DOHH2 (cell line): ENCODE data around the gene FZR1.
"Not testable (repeated sequence)": the region's sequence is repeated elsewhere in the genome, so short reads cannot be mapped to it uniquely, and the experiment has no call there.

ENCODE experiments used
- H3F3A ChIP-seq: fragments of 200-600 bp; sonication (generic), shearing (Covaris generic); 2 replicates; pipeline ENCODE4 v1.6.0; 2016; ENCODE audit warnings: antibody characterized with exemption, mild to moderate bottlenecking; ENCODE audit not compliant: control insufficient read depth, insufficient read depth
- H3K27ac ChIP-seq: fragments of 200-600 bp; sonication (generic); 2 replicates; pipeline ENCODE4 v1.5.1; 2014; ENCODE audit warnings: low read depth, mild to moderate bottlenecking, low read length, moderate library complexity
- H3K27me3 ChIP-seq: fragments of 200-600 bp; sonication (generic); 2 replicates; pipeline ENCODE4 v1.6.1; 2014; ENCODE audit warnings: mild to moderate bottlenecking, low read length, mixed read lengths; ENCODE audit not compliant: control insufficient read depth
- H3K36me3 ChIP-seq: fragments of 200-600 bp; sonication (generic); 2 replicates; pipeline ENCODE4 v1.6.1; 2014; ENCODE audit warnings: mild to moderate bottlenecking, low read length, moderate library complexity, mixed read lengths; ENCODE audit not compliant: control insufficient read depth
- H3K4me1 ChIP-seq: fragments of 200-600 bp; sonication (generic); 2 replicates; pipeline ENCODE4 v1.6.1; 2014; ENCODE audit warnings: mild to moderate bottlenecking, low read length, mixed read lengths; ENCODE audit not compliant: control insufficient read depth
- H3K4me2 ChIP-seq: fragments of 200-600 bp; sonication (generic); 2 replicates; pipeline ENCODE4 v1.6.0; 2014; ENCODE audit warnings: mild to moderate bottlenecking, low read length, moderate library complexity
- H3K4me3 ChIP-seq: fragments of 200-600 bp; sonication (generic); 2 replicates; pipeline ENCODE4 v1.5.1; 2014; ENCODE audit warnings: mild to moderate bottlenecking, low read length, mixed read lengths
- H3K79me2 ChIP-seq: fragments of 200-600 bp; sonication (generic); 2 replicates; pipeline ENCODE4 v1.6.1; 2014; ENCODE audit warnings: mild to moderate bottlenecking, low read length, mixed read lengths; ENCODE audit not compliant: control insufficient read depth
- H3K9me2 ChIP-seq: fragments of 200-600 bp; sonication (generic); replicated peaks from 2 replicates; pipeline ENCODE4 v1.6.1; 2014; ENCODE audit warnings: mild to moderate bottlenecking, low read length, mixed read lengths; ENCODE audit not compliant: control insufficient read depth
- H3K9me3 ChIP-seq: fragments of 200-600 bp; sonication (generic); 2 replicates; pipeline ENCODE4 v1.6.1; 2014; ENCODE audit warnings: antibody characterized with exemption, low read length, mixed read lengths; ENCODE audit not compliant: control insufficient read depth, insufficient read depth
- H4K20me1 ChIP-seq: fragments of 200-600 bp; sonication (generic); 2 replicates; pipeline ENCODE4 v1.6.0; 2014; ENCODE audit warnings: low read depth, mild to moderate bottlenecking, antibody characterized with exemption, low read length, moderate library complexity; ENCODE audit not compliant: control insufficient read depth, insufficient read depth
- EZH2phosphoT487 ChIP-seq: fragments of 200-600 bp; sonication (generic); IDR thresholded peaks from 2 replicates; pipeline ENCODE4 v1.6.1; 2017; ENCODE audit warnings: borderline replicate concordance, mild to moderate bottlenecking, antibody characterized with exemption, low read length, moderate library complexity, mixed read lengths
- TF ChIP-seq, protein P1 (sequence below): fragments of 200-600 bp; sonication (generic); IDR thresholded peaks from one replicate; pipeline ENCODE4 v1.5.1; 2014; ENCODE audit warnings: antibody characterized with exemption, mild to moderate bottlenecking, low read depth, low read length; ENCODE audit not compliant: poor library complexity, severe bottlenecking

The FZR1 gene

DNA sequence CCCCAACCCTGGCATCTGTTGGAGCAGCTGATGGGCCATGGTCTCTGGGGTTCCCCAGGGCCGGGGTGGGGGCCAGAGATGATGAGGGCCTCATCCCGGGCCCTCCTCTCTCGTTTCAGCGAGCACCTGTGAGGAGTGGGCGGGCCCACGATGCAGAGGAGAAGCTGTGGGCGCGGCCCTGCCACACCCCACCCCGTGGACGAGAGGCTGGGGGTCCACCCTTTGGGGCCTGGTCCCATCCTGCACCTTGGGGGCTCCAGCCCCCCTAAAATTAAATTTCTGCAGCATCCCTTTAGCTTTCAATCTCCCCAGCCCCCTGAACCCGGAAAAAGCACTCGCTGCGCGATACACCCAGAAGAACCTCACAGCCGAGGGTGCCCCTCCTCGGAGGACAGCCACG is 72.3 kb downstream of the FZR1 start:
- H3K79me2 ChIP-seq = peaks cover 2% of the 10 kb centered on the region
- TF ChIP-seq, protein P1, sequence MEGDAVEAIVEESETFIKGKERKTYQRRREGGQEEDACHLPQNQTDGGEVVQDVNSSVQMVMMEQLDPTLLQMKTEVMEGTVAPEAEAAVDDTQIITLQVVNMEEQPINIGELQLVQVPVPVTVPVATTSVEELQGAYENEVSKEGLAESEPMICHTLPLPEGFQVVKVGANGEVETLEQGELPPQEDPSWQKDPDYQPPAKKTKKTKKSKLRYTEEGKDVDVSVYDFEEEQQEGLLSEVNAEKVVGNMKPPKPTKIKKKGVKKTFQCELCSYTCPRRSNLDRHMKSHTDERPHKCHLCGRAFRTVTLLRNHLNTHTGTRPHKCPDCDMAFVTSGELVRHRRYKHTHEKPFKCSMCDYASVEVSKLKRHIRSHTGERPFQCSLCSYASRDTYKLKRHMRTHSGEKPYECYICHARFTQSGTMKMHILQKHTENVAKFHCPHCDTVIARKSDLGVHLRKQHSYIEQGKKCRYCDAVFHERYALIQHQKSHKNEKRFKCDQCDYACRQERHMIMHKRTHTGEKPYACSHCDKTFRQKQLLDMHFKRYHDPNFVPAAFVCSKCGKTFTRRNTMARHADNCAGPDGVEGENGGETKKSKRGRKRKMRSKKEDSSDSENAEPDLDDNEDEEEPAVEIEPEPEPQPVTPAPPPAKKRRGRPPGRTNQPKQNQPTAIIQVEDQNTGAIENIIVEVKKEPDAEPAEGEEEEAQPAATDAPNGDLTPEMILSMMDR = no peak
- TF ChIP-seq EZH2phosphoT487 = no peak
- H3K36me3 ChIP-seq = peaks cover 16% of the 10 kb centered on the region
- no peak overlapping the region for H3K4me3 ChIP-seq
- no peaks in the 10 kb centered on the region for H3F3A ChIP-seq
- H3K4me2 ChIP-seq = no peak overlapping the region
- H3K9me3 ChIP-seq = no peaks in the 10 kb centered on the region
- H3K4me1 ChIP-seq = peaks cover 3% of the 10 kb centered on the region
- H3K27me3 ChIP-seq = no peaks in the 10 kb centered on the region
- no peaks in the 10 kb centered on the region for H3K9me2 ChIP-seq
- no peak overlapping the region for H3K27ac ChIP-seq
- no peaks in the 10 kb centered on the region; the same call in 1 of the 2 replicates for H4K20me1 ChIP-seq

DNA sequence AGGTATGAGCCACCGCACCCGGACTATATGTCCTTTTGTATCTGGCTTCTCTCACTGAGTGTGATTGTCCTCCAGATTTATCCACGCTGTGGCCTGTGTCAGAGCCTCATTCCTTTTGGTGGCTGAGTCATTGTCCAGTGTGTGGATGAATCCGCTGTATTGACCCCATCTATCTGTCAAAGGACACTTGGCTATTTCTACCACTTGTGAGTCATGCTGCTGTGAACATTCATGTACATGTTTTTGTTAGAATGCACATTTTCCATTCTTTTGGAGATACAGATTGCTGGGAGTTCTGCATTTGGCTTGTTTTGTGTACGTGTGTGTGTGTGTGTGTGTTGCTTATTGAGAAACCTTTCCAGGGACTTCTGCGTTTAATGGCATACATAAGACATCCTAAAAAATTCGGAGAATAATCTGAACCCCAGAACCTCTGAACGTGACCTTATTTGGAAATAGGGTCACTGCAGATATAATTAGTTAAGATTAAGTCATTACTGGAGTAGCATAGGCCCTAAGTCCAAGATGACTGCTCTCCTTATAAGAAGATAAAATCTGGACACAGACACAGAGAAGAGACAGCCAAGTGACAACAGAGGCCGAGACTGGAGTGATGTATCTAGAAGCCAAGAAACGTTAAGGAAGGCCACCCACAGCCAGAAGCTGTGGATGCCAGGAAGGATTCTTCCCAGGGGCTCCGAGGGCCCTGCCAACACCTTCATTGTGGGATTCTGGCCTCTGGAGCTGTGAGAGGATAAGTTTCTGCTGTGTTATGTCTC is 74.2 kb downstream of the FZR1 start:
- H3K27ac ChIP-seq = no peak overlapping the region
- H3K4me2 ChIP-seq = no peak overlapping the region
- peaks cover 7% of the 10 kb centered on the region; the same call in 1 of the 2 replicates for H3K36me3 ChIP-seq
- H3K27me3 ChIP-seq = no peaks in the 10 kb centered on the region
- no peak for TF ChIP-seq EZH2phosphoT487
- TF ChIP-seq, protein P1 = no peak
- H3K4me1 ChIP-seq = no peaks in the 10 kb centered on the region
- no peaks in the 10 kb centered on the region for H3K9me3 ChIP-seq
- H3F3A ChIP-seq = no peaks in the 10 kb centered on the region
- no peaks in the 10 kb centered on the region for H4K20me1 ChIP-seq
- no peak overlapping the region for H3K4me3 ChIP-seq
- no peaks in the 10 kb centered on the region for H3K9me2 ChIP-seq
- no peaks in the 10 kb centered on the region for H3K79me2 ChIP-seq

DNA sequence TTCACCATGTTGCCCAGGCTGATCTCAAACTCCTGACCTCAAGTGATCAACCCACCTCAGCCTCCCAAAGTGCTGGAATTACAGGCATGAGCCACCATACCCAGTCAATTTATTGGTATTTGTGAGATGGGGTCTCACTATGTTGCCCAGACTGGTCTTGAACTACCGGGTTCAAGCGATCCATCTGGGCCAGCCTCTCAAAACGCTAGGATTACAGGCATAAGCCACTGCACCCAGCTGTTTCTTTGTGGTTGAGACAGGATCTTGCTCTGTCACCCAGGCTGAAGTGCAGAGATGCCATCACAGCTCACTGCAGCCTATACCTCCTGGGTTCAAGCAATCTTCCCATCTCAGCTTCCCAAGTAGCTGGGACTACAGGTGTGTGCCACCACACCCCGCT is 75.7 kb downstream of the FZR1 start:
- not testable (repeated sequence) for H3K9me3 ChIP-seq, H4K20me1 ChIP-seq, H3K4me1 ChIP-seq, H3K4me3 ChIP-seq, H3K36me3 ChIP-seq, H3K4me2 ChIP-seq, H3K9me2 ChIP-seq, H3F3A ChIP-seq, H3K79me2 ChIP-seq, H3K27me3 ChIP-seq, H3K27ac ChIP-seq

DNA sequence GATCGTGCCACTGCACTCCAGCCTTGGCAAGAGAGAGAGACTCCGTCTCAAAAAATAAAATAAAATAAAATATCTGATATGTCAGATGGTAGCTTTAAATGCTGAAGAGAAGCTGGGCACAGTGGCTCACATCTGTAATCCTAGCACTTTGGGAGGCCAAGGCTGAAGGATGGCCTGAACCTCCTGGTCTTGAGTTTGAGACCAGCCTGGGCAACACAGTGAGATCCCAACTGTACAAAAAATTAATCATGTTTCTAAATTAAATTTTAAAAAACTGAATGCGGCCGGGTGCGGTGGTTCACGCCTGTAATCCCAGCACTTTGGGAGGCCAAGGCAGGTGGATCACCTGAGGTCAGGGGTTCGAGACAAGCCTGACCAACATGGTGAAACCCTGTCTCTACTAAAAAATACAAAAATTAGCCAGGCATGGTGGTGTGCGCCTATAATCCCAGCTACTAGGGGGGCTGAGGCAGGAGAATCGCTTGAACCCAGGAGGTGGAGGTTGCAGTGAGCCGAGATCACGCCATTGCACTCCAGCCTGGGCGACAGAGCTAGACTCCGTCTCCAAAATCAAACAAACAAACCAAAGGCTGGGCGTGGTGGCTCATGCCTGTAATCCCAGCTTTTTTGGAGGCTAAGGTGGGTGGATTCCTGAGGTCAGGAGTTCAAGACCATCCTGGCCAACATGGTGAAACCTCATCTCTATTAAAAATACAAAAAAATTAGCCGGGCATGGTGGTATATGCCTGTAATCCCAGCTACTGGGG is 78.1 kb downstream of the FZR1 start:
- not testable (repeated sequence) for H3K4me1 ChIP-seq, H3K9me2 ChIP-seq, H3K27me3 ChIP-seq, H3K79me2 ChIP-seq, H3K4me3 ChIP-seq, H3K4me2 ChIP-seq, H3K27ac ChIP-seq, H3K9me3 ChIP-seq, H3K36me3 ChIP-seq, H4K20me1 ChIP-seq, H3F3A ChIP-seq
